Stimulated activated CD4-positive, alpha-beta T cell treated with anti-CD3 and anti-CD28 coated beads, Interleukin-12 subunit alpha, Interleukin-12 subunit beta, amount 100 ng/mL, for 24 hours (primary cell): Measurements from ENCODE around the gene RASSF1.
A peak's percentile ranks its signal among the peaks of the same experiment; 100 is the strongest.

ENCODE experiments used
- DNase-seq, 2 experiments: peaks; one replicate each; pipeline ENCODE4 v3.0.0-alpha.2; 2020; ENCODE audit warnings: low read depth in 2 of 2

Gene RASSF1

DNA sequence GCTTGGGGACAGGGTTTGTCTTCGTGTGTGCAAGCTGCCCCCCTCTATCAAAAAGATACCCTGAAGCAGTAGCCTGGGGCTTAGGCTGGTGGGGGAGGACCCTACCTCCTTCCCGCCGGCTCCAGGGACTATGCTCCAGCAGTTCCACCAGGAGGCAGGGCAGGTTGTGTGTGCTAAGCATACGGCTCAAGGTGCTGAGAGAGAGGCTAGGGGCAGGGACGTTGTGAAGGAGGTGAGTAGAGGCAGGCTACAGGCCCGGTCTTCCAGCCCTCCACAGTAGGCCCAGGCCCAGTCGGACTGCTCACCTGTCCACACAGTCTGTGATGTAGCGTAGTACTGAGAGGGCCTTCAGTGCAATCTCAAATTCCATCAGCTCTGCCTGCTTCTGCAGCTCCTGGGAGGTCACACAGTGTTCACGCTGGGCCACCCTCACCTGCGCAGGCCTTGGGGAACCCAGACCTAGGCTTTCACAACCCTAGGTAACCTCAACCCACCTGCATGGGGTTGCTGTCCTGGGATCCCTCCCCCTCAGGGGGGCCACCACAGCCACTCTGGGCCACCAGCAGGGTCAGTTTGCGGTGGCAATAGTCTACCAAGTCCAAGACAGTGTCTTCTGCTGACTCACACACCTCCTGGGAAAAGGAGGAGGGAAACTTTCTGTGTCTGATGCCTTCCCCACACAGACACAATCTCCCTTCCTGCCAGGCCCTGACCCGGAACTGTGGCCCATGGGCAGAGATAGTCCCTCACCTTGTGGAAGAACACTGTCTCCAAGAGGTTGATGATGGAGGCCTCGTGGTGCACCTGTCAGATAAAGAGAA, 2.4 kb upstream of the RASSF1 start:
- no peak for DNase-seq

DNA sequence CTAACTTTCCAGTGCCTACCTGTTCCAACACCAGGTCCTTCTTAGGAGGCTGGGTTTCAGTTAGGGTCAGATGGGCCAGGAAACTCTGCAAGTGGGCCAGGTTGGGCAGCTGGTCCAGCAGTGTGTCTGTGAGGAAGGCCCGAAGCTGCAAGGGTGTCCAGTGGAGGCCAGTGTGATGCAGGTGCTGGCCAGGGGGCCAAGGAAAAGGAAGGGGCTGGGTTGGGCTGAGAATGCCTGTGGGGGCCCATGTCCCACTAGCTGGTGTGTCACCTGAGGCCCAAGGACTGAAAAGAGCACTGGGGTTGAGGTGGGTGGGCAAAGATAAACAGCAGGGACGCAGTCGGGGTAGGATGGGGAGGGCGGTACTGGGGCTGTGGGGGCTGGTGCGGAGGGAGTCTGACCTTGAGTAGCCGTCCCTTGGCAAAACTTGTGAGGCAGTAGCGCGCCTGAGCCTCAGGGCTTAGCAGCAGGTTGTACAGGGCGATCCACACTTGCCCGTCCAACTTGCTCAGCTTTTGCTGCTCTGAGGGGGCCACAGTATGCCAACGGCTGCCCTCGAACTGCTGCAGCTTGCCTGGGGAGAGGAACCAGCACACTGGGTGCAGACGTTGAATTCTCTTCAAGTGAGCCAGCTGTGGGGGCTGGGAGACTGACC, 1.5 kb upstream of the RASSF1 start:
- DNase-seq, result no peak

DNA sequence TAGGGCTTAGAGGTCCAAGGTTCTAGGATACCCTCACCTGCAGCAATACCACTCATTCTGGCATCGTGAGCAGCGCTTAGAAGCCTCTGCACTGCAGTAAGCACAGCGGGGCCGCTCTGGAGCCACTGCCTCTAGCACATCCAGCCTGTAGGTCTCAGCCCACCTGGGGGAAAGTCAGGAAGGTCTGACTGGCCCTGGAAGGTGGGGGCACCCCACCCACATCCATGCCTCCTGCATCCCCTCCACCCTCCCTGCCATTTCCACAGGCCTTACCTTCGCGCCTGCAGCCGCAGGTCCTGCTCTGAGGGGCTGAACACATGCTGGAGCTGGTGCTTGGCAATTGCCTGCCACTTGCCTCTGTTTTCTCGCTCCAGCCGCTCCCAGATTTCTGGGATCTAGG, 901 bp upstream of the RASSF1 start:
- no peak for DNase-seq

- no peak for DNase-seq
Measured at GRCh38 chr3:50340147-50340447, 539 bp downstream of the RASSF1 start.

- DNase-seq, result no peak
Measured at GRCh38 chr3:50339485-50340146, 1.0 kb downstream of the RASSF1 start.

DNA sequence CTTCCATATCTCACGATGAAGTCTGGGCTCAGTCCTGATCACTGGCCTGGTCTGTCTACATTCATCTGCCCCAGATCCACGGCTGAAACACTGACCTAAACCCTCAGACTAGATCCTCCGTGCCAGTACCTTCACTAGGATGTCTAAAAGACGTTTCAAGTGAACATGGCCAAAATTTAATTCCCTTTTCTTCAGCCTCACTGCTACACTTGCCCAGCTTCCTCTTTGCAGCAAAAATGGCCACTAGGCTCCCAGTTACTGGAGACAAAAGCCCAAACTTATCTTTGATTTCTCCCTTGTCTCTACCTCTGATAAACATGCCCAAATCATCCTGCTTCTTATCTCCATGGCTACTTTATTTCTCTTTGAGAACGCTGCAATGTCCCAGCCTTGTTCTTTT, 1.7 kb downstream of the RASSF1 start:
- DNase-seq, result no peak

DNA sequence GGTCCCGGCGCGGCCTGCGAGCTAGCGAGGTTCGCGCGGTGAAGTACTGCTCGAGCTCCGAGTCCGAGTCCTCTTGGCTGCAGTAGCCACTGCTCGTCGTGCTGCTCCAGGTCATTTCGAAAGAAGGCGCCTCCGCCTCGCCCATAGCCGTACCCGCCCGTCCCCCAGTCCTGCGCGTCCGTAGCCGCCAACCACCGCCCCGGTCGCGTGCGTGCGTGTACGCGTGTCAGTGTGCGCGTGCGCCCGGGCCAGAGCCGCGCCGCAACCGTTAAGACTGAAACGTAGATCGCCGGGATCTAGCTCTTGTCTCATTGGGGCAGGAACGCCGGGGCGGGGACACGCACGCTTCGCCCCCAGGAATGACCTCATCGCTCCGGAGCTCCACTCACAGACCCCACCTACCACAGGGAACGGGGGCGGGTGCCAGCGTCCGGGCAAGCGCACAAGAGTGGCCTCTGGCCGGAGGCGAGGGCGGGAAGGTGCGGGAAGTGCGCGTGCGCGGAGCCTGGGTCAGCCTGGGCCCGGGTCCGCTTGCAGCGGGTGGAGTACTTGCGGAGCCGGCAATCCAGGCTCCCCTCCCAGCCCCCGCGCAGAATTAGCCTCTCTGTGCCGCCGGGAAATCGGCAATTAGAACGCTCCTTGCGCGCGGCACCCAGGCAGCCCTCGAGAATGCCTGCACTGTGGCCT, 3.3 kb downstream of the RASSF1 start:
- DNase-seq, result peak; percentile 91 to 97

DNA sequence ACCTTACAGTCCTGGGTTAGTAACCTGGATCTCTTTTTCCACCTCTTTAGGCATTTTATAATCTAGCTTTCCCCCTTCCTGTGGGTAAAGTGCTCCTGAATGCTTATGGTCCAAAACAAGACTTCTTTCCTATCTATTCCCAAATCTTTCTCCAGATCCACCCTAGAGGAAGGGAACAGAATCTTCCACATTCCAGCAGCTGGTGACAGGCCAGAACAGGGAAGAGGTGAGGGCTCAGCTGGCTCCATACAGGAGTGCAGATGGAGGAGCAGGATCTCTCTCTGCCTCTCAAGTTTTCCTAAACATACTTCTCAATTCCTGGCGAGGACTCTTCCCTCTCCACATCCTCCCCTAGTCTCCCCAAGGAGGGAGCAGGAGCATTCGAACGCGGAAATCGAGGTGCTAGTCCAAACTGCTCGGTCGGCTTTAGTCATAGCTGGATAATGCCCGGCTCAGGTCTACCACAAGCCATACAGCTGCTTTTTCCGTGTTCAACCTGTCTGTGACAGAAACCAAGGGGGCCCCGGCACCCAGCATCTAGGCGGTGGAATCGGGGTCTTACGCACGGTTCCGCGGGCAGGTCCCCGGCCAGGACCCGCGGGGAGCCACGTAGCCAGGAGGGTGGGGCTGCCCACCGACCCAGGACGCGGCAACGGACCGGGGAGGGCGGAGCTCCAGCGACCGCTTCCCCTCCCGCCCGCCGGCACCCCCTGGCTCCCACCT, 4.0 kb downstream of the RASSF1 start:
- peak in 1 of 2 experiments; percentile 44 for DNase-seq

DNA sequence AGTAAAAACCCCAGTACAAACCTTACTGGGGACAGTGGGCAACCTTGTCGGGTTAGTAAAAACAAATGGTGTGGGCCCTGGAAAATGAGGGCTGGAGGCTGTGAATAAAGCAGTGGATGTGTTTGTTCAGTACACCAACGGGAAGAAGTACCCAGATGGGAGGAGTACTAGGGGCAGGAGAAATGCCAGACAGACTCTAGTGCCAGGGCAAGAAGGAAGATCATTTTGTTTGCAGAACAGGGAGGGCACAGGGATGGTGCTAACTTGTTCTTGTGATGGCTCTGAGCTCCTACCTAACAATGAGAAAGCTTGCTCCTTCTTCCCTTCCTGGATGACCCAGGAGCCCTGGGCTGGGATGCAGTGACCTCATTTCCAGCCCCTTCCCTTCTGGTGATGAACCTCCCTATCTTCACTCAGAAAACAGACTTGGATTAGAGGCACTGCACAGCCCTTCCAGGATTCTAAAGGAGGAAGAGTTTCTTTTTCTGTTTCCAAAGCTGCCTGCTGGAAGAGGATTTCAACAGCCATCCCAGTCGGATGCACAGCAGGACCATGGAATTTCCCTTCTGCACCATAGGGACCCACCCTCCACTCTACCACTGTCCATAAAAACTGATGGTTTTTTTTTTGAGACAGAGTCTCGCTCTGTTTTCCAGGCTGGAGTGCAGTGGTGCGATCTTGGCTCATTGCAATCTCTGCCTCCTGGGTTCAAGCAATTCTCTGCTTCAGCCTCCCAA, 6.1 kb downstream of the RASSF1 start:
- DNase-seq, result no peak

DNA sequence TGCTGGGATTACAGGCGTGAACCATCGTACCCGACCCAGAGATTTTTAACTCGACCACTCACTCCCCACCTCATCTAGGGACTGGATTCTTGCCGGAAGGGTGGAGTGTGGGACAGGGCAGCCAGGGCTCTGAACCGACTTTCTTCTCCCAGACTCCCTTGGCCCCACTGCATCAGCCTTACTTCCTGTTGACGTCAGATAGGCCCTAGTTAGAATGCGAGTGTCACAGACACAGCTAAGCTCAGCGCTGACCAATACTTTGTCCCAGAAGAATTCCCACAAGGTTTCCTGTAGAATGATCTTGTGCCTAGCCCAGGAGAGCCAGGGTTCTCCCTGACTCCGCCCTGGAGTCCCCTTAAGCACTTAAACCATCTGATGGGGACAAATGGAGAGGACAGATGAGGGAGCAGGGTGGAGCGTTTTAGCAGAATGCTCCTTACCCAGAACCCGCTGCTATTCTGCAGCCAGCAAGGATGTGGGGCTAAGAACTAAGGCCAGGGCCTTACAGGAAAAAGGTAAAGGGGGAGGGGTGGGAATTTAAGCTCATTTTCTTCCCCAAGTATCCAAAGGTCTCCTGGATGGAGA, 6.8 kb downstream of the RASSF1 start:
- no peak for DNase-seq

GRCh38 chr3:50331364-50331907, 9.2 kb downstream of the RASSF1 start:
- no peak for DNase-seq

- DNase-seq, result no peak
Measured at GRCh38 chr3:50330330-50330729, 10.3 kb downstream of the RASSF1 start.

- peak; percentile 87 to 96 for DNase-seq
Measured at GRCh38 chr3:50327943-50328691, 12.5 kb downstream of the RASSF1 start, which contains the start of gene TUSC2. Gene TUSC2 (minus strand): TSS chr3:50328223. CDS start chr3:50328099, 124 bp downstream.

DNA sequence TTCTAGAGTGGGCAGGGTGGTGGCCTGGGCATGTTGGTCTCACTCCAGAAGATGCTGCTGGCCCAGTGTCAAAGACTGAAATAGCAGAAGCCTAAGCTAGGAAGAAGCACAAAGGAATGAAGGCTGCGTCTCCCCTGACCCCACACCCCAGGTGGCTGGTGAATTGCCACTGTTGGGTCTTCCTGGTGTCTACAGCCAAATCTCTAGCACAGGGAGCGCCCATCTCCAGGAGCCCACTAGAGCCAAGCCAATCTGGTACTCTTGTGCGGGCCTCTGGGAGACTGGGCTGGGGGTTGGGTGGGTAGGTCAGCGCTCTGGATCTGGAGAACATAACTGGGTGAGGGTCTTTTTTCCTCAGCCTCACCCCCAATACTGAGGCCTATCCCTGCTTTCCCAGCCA, 13.5 kb downstream of the RASSF1 start:
- no peak for DNase-seq

GRCh38 chr3:50326182-50326541, 14.5 kb downstream of the RASSF1 start:
- DNase-seq, result no peak

- DNase-seq, result no peak
Measured at GRCh38 chr3:50325497-50326181, 15.0 kb downstream of the RASSF1 start.

DNA sequence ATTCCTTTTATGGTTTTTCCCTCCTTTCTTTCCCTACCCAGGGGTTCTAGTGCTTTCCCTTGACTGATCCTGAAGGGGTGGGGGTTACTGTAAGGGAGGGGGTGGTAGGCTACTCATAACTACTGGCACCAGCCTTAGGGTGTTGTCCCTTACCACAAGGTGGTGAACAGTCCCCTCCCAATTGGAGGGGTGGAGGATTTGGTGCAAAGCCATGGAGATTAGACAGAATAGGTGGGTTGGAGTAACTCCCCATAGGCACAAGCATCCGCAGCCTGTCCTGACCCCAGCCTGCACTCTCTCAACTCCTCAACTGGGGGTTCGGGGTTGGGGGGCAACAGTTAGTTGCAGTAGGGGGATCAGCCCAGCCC, 15.5 kb downstream of the RASSF1 start:
- DNase-seq, result no peak

GRCh38 chr3:50324351-50325112, 16.1 kb downstream of the RASSF1 start:
- DNase-seq, result peak in 1 of 2 experiments; percentile 49
